H9 (cell line): ENCODE measurements around the gene SF1. TPM values are rescaled to one million over a fixed set of nuclear protein-coding genes. Genes with fewer than 3 reads are reported as not detected.

ENCODE experiments used
- DNase-seq: peaks from one replicate; pipeline ENCODE4 v3.0.0-alpha.2; 2017
- H2AFZ ChIP-seq: one replicate; pipeline ENCODE4 v1.6.1; 2013; ENCODE audit warnings: mild to moderate bottlenecking, low read length, control low read depth, moderate library complexity
- H2AK5ac ChIP-seq: 2 replicates; pipeline ENCODE4 v1.6.1; 2013; ENCODE audit warnings: low read length, control low read depth, mixed read lengths; ENCODE audit not compliant: insufficient read length
- H2BK120ac ChIP-seq: one replicate; pipeline ENCODE4 v1.6.1; 2013; ENCODE audit warnings: low read depth, mild to moderate bottlenecking, low read length, control low read depth, inconsistent platforms; ENCODE audit not compliant: poor library complexity, severe bottlenecking
- H2BK12ac ChIP-seq: 2 replicates; pipeline ENCODE4 v1.6.1; 2013; ENCODE audit warnings: low read length, control low read depth, mixed read lengths, low read depth; ENCODE audit not compliant: insufficient read length
- H2BK15ac ChIP-seq: 2 replicates; pipeline ENCODE4 v1.6.1; 2013; ENCODE audit warnings: low read depth, low read length, control low read depth
- H2BK20ac ChIP-seq: one replicate; pipeline ENCODE4 v1.6.1; 2013; ENCODE audit warnings: low read depth, mild to moderate bottlenecking, low read length, control low read depth, inconsistent platforms; ENCODE audit not compliant: poor library complexity, severe bottlenecking
- H2BK5ac ChIP-seq: 2 replicates; pipeline ENCODE4 v1.6.1; 2013; ENCODE audit warnings: low read length, control low read depth, mixed read lengths; ENCODE audit not compliant: insufficient read length
- H3K14ac ChIP-seq: 2 replicates; pipeline ENCODE4 v1.6.1; 2013; ENCODE audit warnings: low read length, control low read depth; ENCODE audit not compliant: insufficient read depth
- H3K18ac ChIP-seq: 2 replicates; pipeline ENCODE4 v1.6.1; 2013; ENCODE audit warnings: low read depth, mild to moderate bottlenecking, mixed read lengths, low read length, control low read depth; ENCODE audit not compliant: insufficient read length
- H3K23ac ChIP-seq: 2 replicates; pipeline ENCODE4 v1.6.1; 2013; ENCODE audit warnings: low read length, control low read depth, mixed read lengths, low read depth; ENCODE audit not compliant: insufficient read length
- H3K23me2 ChIP-seq: 2 replicates; pipeline ENCODE4 v1.6.1; 2013; ENCODE audit warnings: low read depth, mild to moderate bottlenecking, mixed read lengths, low read length, control low read depth; ENCODE audit not compliant: insufficient read length, poor library complexity, severe bottlenecking
- H3K27ac ChIP-seq: 2 replicates; pipeline ENCODE4 v1.5.1; 2013; ENCODE audit warnings: low read length, control low read depth, mixed read lengths, low read depth; ENCODE audit not compliant: insufficient read length
- H3K27me3 ChIP-seq: 2 replicates; pipeline ENCODE4 v1.6.1; 2013; ENCODE audit warnings: low read length, control low read depth, inconsistent platforms; ENCODE audit not compliant: insufficient read depth
- H3K4ac ChIP-seq: 2 replicates; pipeline ENCODE4 v1.6.1; 2013; ENCODE audit warnings: low read depth, mild to moderate bottlenecking, control low read depth, inconsistent platforms, low read length, moderate library complexity
- H3K4me1 ChIP-seq: 2 replicates; pipeline ENCODE4 v1.6.1; 2013; ENCODE audit warnings: low read length, control low read depth, inconsistent platforms; ENCODE audit not compliant: insufficient read depth
- H3K4me2 ChIP-seq: 2 replicates; pipeline ENCODE4 v1.6.1; 2013; ENCODE audit warnings: low read length, control low read depth, mixed read lengths; ENCODE audit not compliant: insufficient read length, insufficient read depth
- H3K56ac ChIP-seq: 2 replicates; pipeline ENCODE4 v1.6.1; 2013; ENCODE audit warnings: low read depth, mild to moderate bottlenecking, mixed read lengths, low read length, control low read depth; ENCODE audit not compliant: insufficient read length
- H3K79me1 ChIP-seq: 2 replicates; pipeline ENCODE4 v1.6.1; 2013; ENCODE audit warnings: low read depth, mild to moderate bottlenecking, moderate library complexity, low read length, control low read depth, inconsistent platforms; ENCODE audit not compliant: insufficient read depth, poor library complexity, severe bottlenecking
- H3K79me2 ChIP-seq: 2 replicates; pipeline ENCODE4 v1.6.1; 2013; ENCODE audit warnings: low read length, control low read depth, inconsistent platforms; ENCODE audit not compliant: insufficient read depth
- H3K9ac ChIP-seq: 2 replicates; pipeline ENCODE4 v1.6.1; 2013; ENCODE audit warnings: low read length, control low read depth, mixed read lengths; ENCODE audit not compliant: insufficient read length; ENCODE audit errors: extremely low read depth
- H3K9me3 ChIP-seq: one replicate; pipeline ENCODE4 v1.6.1; 2013; ENCODE audit warnings: low read depth, low read length, inconsistent platforms; ENCODE audit not compliant: control insufficient read depth
- H3T11ph ChIP-seq: one replicate; pipeline ENCODE4 v1.6.1; 2013; ENCODE audit warnings: mild to moderate bottlenecking, low read length, control low read depth, inconsistent platforms
- H4K20me1 ChIP-seq: one replicate; pipeline ENCODE4 v1.6.1; 2013; ENCODE audit not compliant: control insufficient read depth, insufficient read length, insufficient read depth
- H4K5ac ChIP-seq: 2 replicates; pipeline ENCODE4 v1.6.1; 2013; ENCODE audit warnings: low read depth, mild to moderate bottlenecking, mixed read lengths, low read length, control low read depth; ENCODE audit not compliant: insufficient read length
- H4K8ac ChIP-seq: replicated peaks from 2 replicates; pipeline ENCODE4 v1.6.1; 2013; ENCODE audit warnings: low read length, control low read depth, mixed read lengths, low read depth; ENCODE audit not compliant: insufficient read length
- H4K91ac ChIP-seq: 2 replicates; pipeline ENCODE4 v1.6.1; 2013; ENCODE audit warnings: low read depth, mild to moderate bottlenecking, moderate library complexity, mixed read lengths, low read length, control low read depth; ENCODE audit not compliant: insufficient read length
- H3K27ac Mint-ChIP-seq, 3 experiments: 2 replicates in 2 of 3; 3 replicates in 1 of 3; pipeline ENCODE4 v1.8.0; 2020 to 2021; ENCODE audit warnings: mixed read lengths in 3 of 3, mild to moderate bottlenecking in 1 of 3, moderate library complexity in 1 of 3
- H3K27me3 Mint-ChIP-seq: 2 replicates; pipeline ENCODE4 v1.8.0; 2021; ENCODE audit warnings: low read depth, mild to moderate bottlenecking, moderate library complexity, mixed read lengths
- H3K36me3 Mint-ChIP-seq, 3 experiments: 2 replicates in 2 of 3; 3 replicates in 1 of 3; pipeline ENCODE4 v1.8.0; 2020 to 2021; ENCODE audit warnings: low read depth in 3 of 3, mixed read lengths in 3 of 3; ENCODE audit not compliant: insufficient read depth in 1 of 3
- H3K4me1 Mint-ChIP-seq, 2 experiments: 2 replicates each; pipeline ENCODE4 v1.8.0; 2020; ENCODE audit warnings: mixed read lengths in 2 of 2
- H3K4me3 Mint-ChIP-seq, 2 experiments: 2 replicates in 1 of 2; 3 replicates in 1 of 2; pipeline ENCODE4 v1.8.0; 2020 to 2021; ENCODE audit warnings: mild to moderate bottlenecking in 2 of 2, mixed read lengths in 2 of 2, moderate library complexity in 1 of 2
- H3K9me3 Mint-ChIP-seq, 2 experiments: 2 replicates in 1 of 2; 3 replicates in 1 of 2; pipeline ENCODE4 v1.8.0; 2020; ENCODE audit warnings: mild to moderate bottlenecking in 2 of 2, mixed read lengths in 2 of 2, moderate library complexity in 1 of 2
- WGBS: extraction: QIAGEN DNeasy Blood & Tissue Kit; methylation state at CpG from one replicate; pipeline ENCODE4 v1.1.7; 2013; ENCODE audit warnings: missing lambda C conversion rate, low lambda C conversion rate, mixed read lengths; ENCODE audit not compliant: insufficient read length; ENCODE audit errors: extremely low coverage; 5-methylcytosine and 5-hydroxymethylcytosine counted together
- total RNA-seq: library from RNA; stranded (reverse); gene quantifications from 2 replicates; pipeline ENCODE4 v1.2.1, GENCODE V29; 2021
- TF ChIP-seq, protein P1 (sequence below): fragments of 200-600 bp; sonication (generic); conservative IDR thresholded peaks from 3 replicates; pipeline ENCODE4 v1.8.0; 2021; ENCODE audit warnings: antibody characterized with exemption, mild to moderate bottlenecking

SF1 gene
- total RNA-seq, 1 experiment from 2014 or later: 528 TPM

GRCh38 chr11:64770120-64770519, 8.2 kb downstream of the SF1 start:
- no peak overlapping the region for H4K8ac ChIP-seq
- H3K23ac ChIP-seq: no peak overlapping the region
- no peaks in the 10 kb centered on the region for H3K9me3 ChIP-seq
- H3K79me2 ChIP-seq: peaks cover 6% of the 10 kb centered on the region; the same call in 1 of the 2 replicates
- H2BK5ac ChIP-seq: no peak overlapping the region
- no peak overlapping the region for H2AK5ac ChIP-seq
- H3K56ac ChIP-seq: no peak overlapping the region
- H3K14ac ChIP-seq: no peak overlapping the region
- no peak overlapping the region for H2BK20ac ChIP-seq
- no peak overlapping the region for H2AFZ ChIP-seq
- no peak overlapping the region for H3K4me2 ChIP-seq
- no peak overlapping the region for H3K27ac ChIP-seq
- no peak overlapping the region for H3T11ph ChIP-seq
- H4K91ac ChIP-seq: no peak overlapping the region
- Mint-ChIP-seq H3K36me3 (peaks cover 81 to 98% (median 97%) of the 10 kb centered on the region in 3 experiments; a peak in 6 of 7 replicates), H3K4me1 (peaks cover 20 to 35% of the 10 kb centered on the region in 2 experiments), H3K4me3 (no peak overlapping the region), H3K27ac (peak overlapping the region in 1 of 3 experiments; percentile 23; a peak in 2 of 7 replicates), H3K9me3 (no peaks in the 10 kb centered on the region), H3K27me3 (no peaks in the 10 kb centered on the region)
- H3K79me1 ChIP-seq: peaks cover 7% of the 10 kb centered on the region
- H3K23me2 ChIP-seq: no peaks in the 10 kb centered on the region
- H2BK120ac ChIP-seq: no peak overlapping the region
- H2BK15ac ChIP-seq: no peak overlapping the region
- no peaks in the 10 kb centered on the region for H3K27me3 ChIP-seq
- H2BK12ac ChIP-seq: no peak overlapping the region
- WGBS: no CpG with 5 or more reads among the region's 12 CpGs
- no peak overlapping the region for H3K18ac ChIP-seq
- no peak for DNase-seq
- H3K9ac ChIP-seq: no peak overlapping the region
- peaks cover 3% of the 10 kb centered on the region for H4K20me1 ChIP-seq
- H3K4ac ChIP-seq: no peak overlapping the region
- TF ChIP-seq, protein P1, sequence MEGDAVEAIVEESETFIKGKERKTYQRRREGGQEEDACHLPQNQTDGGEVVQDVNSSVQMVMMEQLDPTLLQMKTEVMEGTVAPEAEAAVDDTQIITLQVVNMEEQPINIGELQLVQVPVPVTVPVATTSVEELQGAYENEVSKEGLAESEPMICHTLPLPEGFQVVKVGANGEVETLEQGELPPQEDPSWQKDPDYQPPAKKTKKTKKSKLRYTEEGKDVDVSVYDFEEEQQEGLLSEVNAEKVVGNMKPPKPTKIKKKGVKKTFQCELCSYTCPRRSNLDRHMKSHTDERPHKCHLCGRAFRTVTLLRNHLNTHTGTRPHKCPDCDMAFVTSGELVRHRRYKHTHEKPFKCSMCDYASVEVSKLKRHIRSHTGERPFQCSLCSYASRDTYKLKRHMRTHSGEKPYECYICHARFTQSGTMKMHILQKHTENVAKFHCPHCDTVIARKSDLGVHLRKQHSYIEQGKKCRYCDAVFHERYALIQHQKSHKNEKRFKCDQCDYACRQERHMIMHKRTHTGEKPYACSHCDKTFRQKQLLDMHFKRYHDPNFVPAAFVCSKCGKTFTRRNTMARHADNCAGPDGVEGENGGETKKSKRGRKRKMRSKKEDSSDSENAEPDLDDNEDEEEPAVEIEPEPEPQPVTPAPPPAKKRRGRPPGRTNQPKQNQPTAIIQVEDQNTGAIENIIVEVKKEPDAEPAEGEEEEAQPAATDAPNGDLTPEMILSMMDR: no peak
- no peaks in the 10 kb centered on the region for H3K4me1 ChIP-seq
- H4K5ac ChIP-seq: no peak overlapping the region
